Liver (tissue), 9 donors: ENCODE data around the gene SHANK2. TPM values are rescaled to one million over a fixed set of nuclear protein-coding genes. Genes with fewer than 3 reads are reported as not detected.

ENCODE experiments used
- DNase-seq: peaks from one replicate; pipeline ENCODE4 v3.0.0-alpha.2; 2017; ENCODE audit warnings: low spot score
- H3K27ac ChIP-seq, 2 donors: one replicate each; pipeline ENCODE4 v1.7.0; 2013; ENCODE audit warnings: inconsistent platforms in 2 of 2, low read length in 2 of 2, control low read depth in 1 of 2, low read depth in 1 of 2, mild to moderate bottlenecking in 1 of 2
- H3K27me3 ChIP-seq, 4 donors: one replicate each; pipeline versions ENCODE4 v1.6.1 to v1.7.0; 2013; ENCODE audit warnings: low read length in 3 of 4, inconsistent platforms in 1 of 4, mild to moderate bottlenecking in 1 of 4, moderate library complexity in 1 of 4; ENCODE audit not compliant: control insufficient read depth in 4 of 4, insufficient read depth in 4 of 4
- H3K36me3 ChIP-seq, 4 donors: one replicate each; pipeline versions ENCODE4 v1.6.1 to v1.7.0; 2013; ENCODE audit warnings: low read length in 3 of 4, mild to moderate bottlenecking in 3 of 4, low read depth in 1 of 4, moderate library complexity in 1 of 4; ENCODE audit not compliant: control insufficient read depth in 4 of 4, insufficient read depth in 3 of 4
- H3K4me1 ChIP-seq, 4 donors: one replicate each; pipeline versions ENCODE4 v1.6.1 to v1.7.0; 2013; ENCODE audit warnings: low read length in 3 of 4, mild to moderate bottlenecking in 3 of 4, moderate library complexity in 1 of 4; ENCODE audit not compliant: control insufficient read depth in 4 of 4, insufficient read depth in 4 of 4
- H3K4me3 ChIP-seq, 3 donors: one replicate each; pipeline versions ENCODE4 v1.6.1 to v1.7.0; 2013; ENCODE audit warnings: low read length in 3 of 3, control low read depth in 1 of 3, low read depth in 1 of 3, mild to moderate bottlenecking in 1 of 3
- H3K9ac ChIP-seq, 2 donors: one replicate each; pipeline ENCODE4 v1.7.0; 2013; ENCODE audit warnings: low read length in 2 of 2, mild to moderate bottlenecking in 2 of 2, moderate library complexity in 2 of 2, control low read depth in 1 of 2, low read depth in 1 of 2
- H3K9me3 ChIP-seq, 4 donors: one replicate each; pipeline versions ENCODE4 v1.6.1 to v1.7.0; 2013; ENCODE audit warnings: low read length in 3 of 4; ENCODE audit not compliant: control insufficient read depth in 4 of 4
- EGR1 ChIP-seq, 2 donors: IDR thresholded peaks; 2 replicates each; pipeline ENCODE4 v1.6.1; 2016 to 2018; ENCODE audit warnings: antibody characterized with exemption in 2 of 2, low read depth in 2 of 2
- FOXA1 ChIP-seq: IDR thresholded peaks from 2 replicates; pipeline ENCODE4 v1.6.1; 2016; ENCODE audit warnings: antibody characterized with exemption
- FOXA2 ChIP-seq: IDR thresholded peaks from 2 replicates; pipeline ENCODE4 v1.6.1; 2016; ENCODE audit warnings: antibody characterized with exemption
- GABPA ChIP-seq, 2 donors: IDR thresholded peaks in 1 of 2; conservative IDR thresholded peaks in 1 of 2; 2 replicates each; pipeline ENCODE4 v1.6.1; 2016; ENCODE audit warnings: antibody characterized with exemption in 2 of 2, mild to moderate bottlenecking in 1 of 2, moderate library complexity in 1 of 2
- HNF4A ChIP-seq, 2 donors: conservative IDR thresholded peaks; 2 replicates each; pipeline ENCODE4 v1.6.1; 2016; ENCODE audit warnings: antibody characterized with exemption in 2 of 2, mild to moderate bottlenecking in 2 of 2
- HNF4G ChIP-seq: IDR thresholded peaks from 2 replicates; pipeline ENCODE4 v1.6.1; 2016; ENCODE audit warnings: antibody characterized with exemption
- JUND ChIP-seq, 2 donors: IDR thresholded peaks; 2 replicates each; pipeline ENCODE4 v1.6.1; 2016; ENCODE audit warnings: antibody characterized with exemption in 2 of 2
- NR2F2 ChIP-seq: IDR thresholded peaks from 2 replicates; pipeline ENCODE4 v1.6.1; 2016; ENCODE audit warnings: antibody characterized with exemption
- RAD21 ChIP-seq, 2 donors: IDR thresholded peaks; 2 replicates each; pipeline ENCODE4 v1.6.1; 2016; ENCODE audit warnings: antibody characterized with exemption in 2 of 2, mild to moderate bottlenecking in 2 of 2
- RXRA ChIP-seq, 2 donors: IDR thresholded peaks; 2 replicates each; pipeline ENCODE4 v1.6.1; 2017 to 2018; ENCODE audit warnings: antibody characterized with exemption in 2 of 2, mild to moderate bottlenecking in 1 of 2
- SP1 ChIP-seq: IDR thresholded peaks from 2 replicates; pipeline ENCODE4 v1.6.1; 2018; ENCODE audit warnings: antibody characterized with exemption, mild to moderate bottlenecking
- TAF1 ChIP-seq: conservative IDR thresholded peaks from 2 replicates; pipeline ENCODE4 v1.6.1; 2016; ENCODE audit warnings: antibody characterized with exemption, mild to moderate bottlenecking
- YY1 ChIP-seq: IDR thresholded peaks from 2 replicates; pipeline ENCODE4 v1.6.1; 2016; ENCODE audit warnings: antibody characterized with exemption, mild to moderate bottlenecking
- WGBS: extraction: QIAGEN DNeasy Blood & Tissue Kit; methylation state at CpG from one replicate; pipeline ENCODE4 v1.1.7; 2013; 5-methylcytosine and 5-hydroxymethylcytosine counted together
- polyA plus RNA-seq, 2 donors: library from polyadenylated mRNA; stranded (reverse) in 1 of 2; unstranded in 1 of 2; fragments of 200-250 nt in 1 of 2; fragments of >200 nt in 1 of 2; fragmentation: Nextera tagmentation in 1 of 2; extraction: Ambion mirVana in 1 of 2; gene quantifications; one replicate each; pipeline versions ENCODE4 v1.2.1 to v1.2.3, GENCODE V29; 2013 to 2015
- total RNA-seq, 2 donors: library from RNA; depleted of rRNA; stranded (reverse); fragments of >200 nt; gene quantifications; one replicate each; pipeline ENCODE4 v1.2.3, GENCODE V29; 2014
- TF ChIP-seq, protein P1 (sequence below): IDR thresholded peaks from 2 replicates; pipeline ENCODE4 v1.6.1; 2016; ENCODE audit warnings: antibody characterized with exemption
- TF ChIP-seq, protein P2 (sequence below): IDR thresholded peaks from 2 replicates; pipeline ENCODE4 v1.6.1; 2016; ENCODE audit warnings: antibody characterized with exemption, mild to moderate bottlenecking
- TF ChIP-seq, protein P3 (sequence below): IDR thresholded peaks from 2 replicates; pipeline ENCODE4 v1.6.1; 2016; ENCODE audit warnings: antibody characterized with exemption
- TF ChIP-seq, protein P4 (sequence below): fragments of 150-350 bp; IDR thresholded peaks from 2 replicates; pipeline ENCODE4 v1.5.1; 2017; ENCODE audit warnings: improper control_type of control experiment, low read depth, low read length; ENCODE audit not compliant: missing input control
- TF ChIP-seq, protein P5 (sequence below): IDR thresholded peaks from 2 replicates; pipeline ENCODE4 v1.6.1; 2016; ENCODE audit warnings: antibody characterized with exemption
- donor health status: healthy.
- donor health status: healthy.
- donor health status: healthy.
- donor health status: healthy.
- donor health status: healthy.

The SHANK2 gene
- total and polyA plus RNA-seq, 4 donors: 5.4 to 36.4 (median 12.4) TPM

DNA sequence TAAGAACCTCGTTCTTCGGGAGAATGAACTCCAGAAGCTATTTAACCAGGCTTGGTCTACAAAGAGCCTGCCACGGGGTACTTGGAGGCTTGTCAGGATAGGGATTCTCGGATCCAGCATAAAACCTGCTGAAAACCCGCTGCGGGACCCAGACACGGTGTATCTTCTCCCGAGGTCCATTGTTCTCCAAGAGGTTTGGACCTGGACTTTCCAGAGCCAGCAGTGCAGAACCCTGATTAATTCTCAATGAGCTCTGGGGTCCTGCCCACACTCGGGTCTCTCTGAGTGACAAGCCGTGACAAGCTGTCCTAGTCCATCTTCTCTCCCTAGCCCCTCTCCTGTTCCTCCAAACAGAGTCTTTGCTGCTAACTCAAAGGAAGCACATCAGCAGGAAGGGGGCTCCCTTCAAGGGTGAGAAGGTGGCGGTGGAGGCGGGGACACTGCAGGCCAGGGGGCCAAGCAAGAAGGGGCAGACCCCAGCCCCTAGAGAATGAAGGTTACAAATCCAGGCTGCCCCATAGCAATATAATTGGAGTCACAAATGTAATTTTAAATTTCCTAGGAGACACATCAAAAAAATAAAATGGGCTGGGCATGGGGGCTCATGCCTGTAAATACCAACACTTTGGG lies 12.2 kb downstream of the SHANK2 start:
- H3K27me3 ChIP-seq: no peaks in the 10 kb centered on the region
- no peak for DNase-seq
- H3K9me3 ChIP-seq: no peaks in the 10 kb centered on the region
- 93% methylated on average over 12 of the region's 12 CpGs for WGBS
- no peak overlapping the region for H3K4me3 ChIP-seq
- peak overlapping the region in 1 of 2 donors; percentile 85 for H3K27ac ChIP-seq
- H3K9ac ChIP-seq: no peak overlapping the region
- peaks cover 3 to 10% (median 8%) of the 10 kb centered on the region in 4 donors for H3K4me1 ChIP-seq
- H3K36me3 ChIP-seq: peaks cover 0 to 12% (median 3%) of the 10 kb centered on the region in 4 donors
- TF ChIP-seq HNF4G (no peak), GABPA (IDR thresholded peaks at IDR 0.05 in 1 of 2, conservative IDR thresholded peaks at IDR 0.05 in 1 of 2) (no peak), JUND (IDR thresholded peaks at IDR 0.05) (no peak), NR2F2 (no peak), RXRA (IDR thresholded peaks at IDR 0.05) (no peak), YY1 (no peak), SP1 (no peak), HNF4A (conservative IDR thresholded peaks at IDR 0.05) (no peak), EGR1 (IDR thresholded peaks at IDR 0.05; ENCODE audit: low read depth in 2 of 2) (no peak), FOXA2 (no peak), RAD21 (IDR thresholded peaks at IDR 0.05) (no peak), FOXA1 (no peak), TAF1 (no peak)
- TF ChIP-seq, protein P1, sequence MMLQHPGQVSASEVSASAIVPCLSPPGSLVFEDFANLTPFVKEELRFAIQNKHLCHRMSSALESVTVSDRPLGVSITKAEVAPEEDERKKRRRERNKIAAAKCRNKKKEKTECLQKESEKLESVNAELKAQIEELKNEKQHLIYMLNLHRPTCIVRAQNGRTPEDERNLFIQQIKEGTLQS: no peak
- TF ChIP-seq, protein P2, sequence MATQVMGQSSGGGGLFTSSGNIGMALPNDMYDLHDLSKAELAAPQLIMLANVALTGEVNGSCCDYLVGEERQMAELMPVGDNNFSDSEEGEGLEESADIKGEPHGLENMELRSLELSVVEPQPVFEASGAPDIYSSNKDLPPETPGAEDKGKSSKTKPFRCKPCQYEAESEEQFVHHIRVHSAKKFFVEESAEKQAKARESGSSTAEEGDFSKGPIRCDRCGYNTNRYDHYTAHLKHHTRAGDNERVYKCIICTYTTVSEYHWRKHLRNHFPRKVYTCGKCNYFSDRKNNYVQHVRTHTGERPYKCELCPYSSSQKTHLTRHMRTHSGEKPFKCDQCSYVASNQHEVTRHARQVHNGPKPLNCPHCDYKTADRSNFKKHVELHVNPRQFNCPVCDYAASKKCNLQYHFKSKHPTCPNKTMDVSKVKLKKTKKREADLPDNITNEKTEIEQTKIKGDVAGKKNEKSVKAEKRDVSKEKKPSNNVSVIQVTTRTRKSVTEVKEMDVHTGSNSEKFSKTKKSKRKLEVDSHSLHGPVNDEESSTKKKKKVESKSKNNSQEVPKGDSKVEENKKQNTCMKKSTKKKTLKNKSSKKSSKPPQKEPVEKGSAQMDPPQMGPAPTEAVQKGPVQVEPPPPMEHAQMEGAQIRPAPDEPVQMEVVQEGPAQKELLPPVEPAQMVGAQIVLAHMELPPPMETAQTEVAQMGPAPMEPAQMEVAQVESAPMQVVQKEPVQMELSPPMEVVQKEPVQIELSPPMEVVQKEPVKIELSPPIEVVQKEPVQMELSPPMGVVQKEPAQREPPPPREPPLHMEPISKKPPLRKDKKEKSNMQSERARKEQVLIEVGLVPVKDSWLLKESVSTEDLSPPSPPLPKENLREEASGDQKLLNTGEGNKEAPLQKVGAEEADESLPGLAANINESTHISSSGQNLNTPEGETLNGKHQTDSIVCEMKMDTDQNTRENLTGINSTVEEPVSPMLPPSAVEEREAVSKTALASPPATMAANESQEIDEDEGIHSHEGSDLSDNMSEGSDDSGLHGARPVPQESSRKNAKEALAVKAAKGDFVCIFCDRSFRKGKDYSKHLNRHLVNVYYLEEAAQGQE: no peak
- TF ChIP-seq, protein P3, sequence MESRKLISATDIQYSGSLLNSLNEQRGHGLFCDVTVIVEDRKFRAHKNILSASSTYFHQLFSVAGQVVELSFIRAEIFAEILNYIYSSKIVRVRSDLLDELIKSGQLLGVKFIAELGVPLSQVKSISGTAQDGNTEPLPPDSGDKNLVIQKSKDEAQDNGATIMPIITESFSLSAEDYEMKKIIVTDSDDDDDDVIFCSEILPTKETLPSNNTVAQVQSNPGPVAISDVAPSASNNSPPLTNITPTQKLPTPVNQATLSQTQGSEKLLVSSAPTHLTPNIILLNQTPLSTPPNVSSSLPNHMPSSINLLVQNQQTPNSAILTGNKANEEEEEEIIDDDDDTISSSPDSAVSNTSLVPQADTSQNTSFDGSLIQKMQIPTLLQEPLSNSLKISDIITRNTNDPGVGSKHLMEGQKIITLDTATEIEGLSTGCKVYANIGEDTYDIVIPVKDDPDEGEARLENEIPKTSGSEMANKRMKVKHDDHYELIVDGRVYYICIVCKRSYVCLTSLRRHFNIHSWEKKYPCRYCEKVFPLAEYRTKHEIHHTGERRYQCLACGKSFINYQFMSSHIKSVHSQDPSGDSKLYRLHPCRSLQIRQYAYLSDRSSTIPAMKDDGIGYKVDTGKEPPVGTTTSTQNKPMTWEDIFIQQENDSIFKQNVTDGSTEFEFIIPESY: no peak
- TF ChIP-seq, protein P4, sequence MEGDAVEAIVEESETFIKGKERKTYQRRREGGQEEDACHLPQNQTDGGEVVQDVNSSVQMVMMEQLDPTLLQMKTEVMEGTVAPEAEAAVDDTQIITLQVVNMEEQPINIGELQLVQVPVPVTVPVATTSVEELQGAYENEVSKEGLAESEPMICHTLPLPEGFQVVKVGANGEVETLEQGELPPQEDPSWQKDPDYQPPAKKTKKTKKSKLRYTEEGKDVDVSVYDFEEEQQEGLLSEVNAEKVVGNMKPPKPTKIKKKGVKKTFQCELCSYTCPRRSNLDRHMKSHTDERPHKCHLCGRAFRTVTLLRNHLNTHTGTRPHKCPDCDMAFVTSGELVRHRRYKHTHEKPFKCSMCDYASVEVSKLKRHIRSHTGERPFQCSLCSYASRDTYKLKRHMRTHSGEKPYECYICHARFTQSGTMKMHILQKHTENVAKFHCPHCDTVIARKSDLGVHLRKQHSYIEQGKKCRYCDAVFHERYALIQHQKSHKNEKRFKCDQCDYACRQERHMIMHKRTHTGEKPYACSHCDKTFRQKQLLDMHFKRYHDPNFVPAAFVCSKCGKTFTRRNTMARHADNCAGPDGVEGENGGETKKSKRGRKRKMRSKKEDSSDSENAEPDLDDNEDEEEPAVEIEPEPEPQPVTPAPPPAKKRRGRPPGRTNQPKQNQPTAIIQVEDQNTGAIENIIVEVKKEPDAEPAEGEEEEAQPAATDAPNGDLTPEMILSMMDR: no peak
- TF ChIP-seq, protein P5, sequence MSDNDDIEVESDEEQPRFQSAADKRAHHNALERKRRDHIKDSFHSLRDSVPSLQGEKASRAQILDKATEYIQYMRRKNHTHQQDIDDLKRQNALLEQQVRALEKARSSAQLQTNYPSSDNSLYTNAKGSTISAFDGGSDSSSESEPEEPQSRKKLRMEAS: no peak
